Measurements from ENCODE around the gene PTPRQ.

Gene PTPRQ

GRCh38 chr12:80576641-80577418 lies 132.8 kb downstream of the PTPRQ start:
- FAIRE-seq: no peak

- no peak for FAIRE-seq
These were observed 136.2 kb downstream of the PTPRQ start for GRCh38 chr12:80580254-80580653.

GRCh38 chr12:80581783-80582182 lies 137.7 kb downstream of the PTPRQ start:
- no peak for FAIRE-seq

- no peak for FAIRE-seq
These were observed 138.4 kb downstream of the PTPRQ start for GRCh38 chr12:80582431-80582830.

DNA sequence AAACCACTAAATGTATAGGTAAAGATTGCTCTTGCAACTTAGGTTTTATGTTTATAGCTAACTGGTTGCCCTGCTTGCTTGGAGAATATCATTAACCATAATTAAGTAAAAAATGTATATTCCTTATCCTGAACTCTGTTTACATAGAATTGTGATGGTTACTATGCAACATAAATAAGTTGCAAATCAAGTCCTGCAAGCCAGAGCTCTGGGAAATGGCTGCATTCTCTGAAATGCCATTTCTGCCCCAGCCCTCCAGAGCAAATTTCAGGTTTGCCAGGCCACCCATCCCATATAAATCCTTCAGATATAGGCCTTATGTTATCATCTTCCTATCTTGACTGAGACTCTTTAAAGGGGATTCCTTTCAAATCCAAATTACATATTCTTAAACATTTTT lies 145.0 kb downstream of the PTPRQ start:
- no peak for FAIRE-seq

DNA sequence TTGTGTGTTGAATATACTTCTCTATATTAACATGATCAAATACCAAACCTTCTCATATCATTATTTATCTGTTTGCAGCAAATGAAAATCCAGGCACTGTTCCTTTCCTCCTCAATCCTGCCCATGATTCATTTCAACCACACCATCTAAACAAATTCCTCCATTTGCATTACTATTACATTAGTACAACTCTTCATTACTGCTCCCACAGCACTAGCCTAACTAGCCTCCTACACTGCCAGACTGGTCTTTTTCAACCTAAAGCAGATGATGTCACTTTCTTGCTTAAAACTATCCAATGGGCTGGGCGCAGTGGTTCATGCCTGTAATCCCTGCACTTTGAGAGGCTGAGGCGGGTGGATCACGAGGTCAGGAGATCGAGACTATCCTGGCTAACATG lies 146.1 kb downstream of the PTPRQ start:
- FAIRE-seq: no peak

DNA sequence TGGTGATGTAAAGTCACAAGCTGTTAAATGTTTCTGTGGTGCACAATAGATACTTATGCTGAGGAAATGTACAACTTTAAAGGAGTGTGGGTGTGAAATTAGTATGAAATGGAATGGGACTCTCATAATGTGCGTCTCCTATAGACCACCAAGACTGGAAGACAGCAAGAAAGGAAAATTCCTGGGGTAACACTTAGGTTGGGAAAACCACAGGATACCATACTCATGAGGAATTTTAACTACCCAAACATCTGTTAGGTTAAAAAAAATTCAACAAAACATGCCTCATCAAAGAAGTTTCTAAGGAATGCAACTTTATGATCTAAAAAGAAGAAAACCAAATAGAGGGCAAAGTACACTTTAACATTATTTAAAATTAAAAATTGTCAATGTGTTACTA lies 149.7 kb downstream of the PTPRQ start:
- FAIRE-seq: no peak

GRCh38 chr12:80596509-80596908 lies 152.5 kb downstream of the PTPRQ start:
- FAIRE-seq: no peak

GRCh38 chr12:80598004-80598606 lies 154.1 kb downstream of the PTPRQ start:
- FAIRE-seq: peak; percentile 19

DNA sequence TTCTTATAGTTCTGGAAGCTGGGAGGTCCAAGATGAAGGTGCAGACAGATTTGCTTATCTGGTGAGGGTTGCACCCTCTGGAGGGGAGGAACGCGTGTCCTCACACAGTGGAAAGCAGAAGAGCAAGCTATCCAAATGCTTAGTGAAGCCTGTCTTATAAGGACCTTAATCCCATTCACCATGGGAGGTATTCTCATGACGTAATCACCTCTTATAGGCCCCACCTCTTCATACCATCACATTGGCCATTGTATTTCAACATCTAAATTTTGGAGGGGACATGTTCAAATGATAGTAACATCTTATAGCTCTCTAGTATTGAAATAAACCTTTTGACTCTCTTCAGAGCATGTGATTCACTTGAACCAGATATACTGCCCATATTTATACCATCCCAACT lies 158.4 kb downstream of the PTPRQ start:
- FAIRE-seq: no peak

GRCh38 chr12:80607361-80608135 lies 163.5 kb downstream of the PTPRQ start:
- no peak for FAIRE-seq

- no peak for FAIRE-seq
These were observed 173.7 kb downstream of the PTPRQ start for GRCh38 chr12:80617733-80618132.

- no peak for FAIRE-seq
These were observed 176.2 kb downstream of the PTPRQ start for GRCh38 chr12:80620281-80620680.

GRCh38 chr12:80622271-80622670 lies 178.2 kb downstream of the PTPRQ start:
- no peak for FAIRE-seq

DNA sequence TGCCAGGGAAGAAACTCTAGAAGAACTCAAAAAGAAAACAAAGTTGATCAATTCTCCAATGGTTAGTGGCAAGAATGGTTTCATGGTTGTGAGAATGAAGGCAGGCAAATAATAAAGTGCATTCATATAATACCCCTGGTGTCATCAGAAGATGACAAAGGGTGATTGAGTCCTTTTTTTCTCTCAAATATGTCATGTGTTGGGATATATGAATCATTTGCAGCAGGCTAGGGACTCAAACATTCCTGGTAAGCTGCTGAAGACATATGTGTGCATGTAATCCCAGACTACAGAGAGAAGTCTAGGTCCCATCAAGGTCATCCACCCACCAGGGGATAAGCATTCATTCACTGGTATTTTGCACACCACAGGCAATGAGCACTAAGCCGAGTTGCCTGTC lies 181.0 kb downstream of the PTPRQ start:
- no peak for FAIRE-seq

GRCh38 chr12:80625901-80626300 lies 181.9 kb downstream of the PTPRQ start:
- no peak for FAIRE-seq

DNA sequence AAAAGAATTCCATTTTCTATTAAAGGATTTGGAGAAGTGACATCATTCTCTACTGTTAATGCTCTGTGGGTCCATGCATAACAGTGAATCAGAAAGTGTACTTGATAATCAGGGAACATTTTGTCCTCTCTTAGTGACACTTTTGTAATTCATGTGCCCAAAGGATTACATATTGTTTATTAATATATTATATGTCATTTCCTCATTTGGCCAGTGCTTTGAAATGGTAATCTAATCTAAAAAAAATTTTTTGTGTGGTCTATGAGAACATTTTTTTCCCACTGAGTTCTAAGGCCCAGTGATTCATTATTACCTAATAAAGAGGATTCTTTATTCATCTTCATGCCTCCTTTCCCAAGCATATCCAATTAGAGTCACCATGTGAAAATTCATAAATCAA lies 183.7 kb downstream of the PTPRQ start:
- no peak for FAIRE-seq

DNA sequence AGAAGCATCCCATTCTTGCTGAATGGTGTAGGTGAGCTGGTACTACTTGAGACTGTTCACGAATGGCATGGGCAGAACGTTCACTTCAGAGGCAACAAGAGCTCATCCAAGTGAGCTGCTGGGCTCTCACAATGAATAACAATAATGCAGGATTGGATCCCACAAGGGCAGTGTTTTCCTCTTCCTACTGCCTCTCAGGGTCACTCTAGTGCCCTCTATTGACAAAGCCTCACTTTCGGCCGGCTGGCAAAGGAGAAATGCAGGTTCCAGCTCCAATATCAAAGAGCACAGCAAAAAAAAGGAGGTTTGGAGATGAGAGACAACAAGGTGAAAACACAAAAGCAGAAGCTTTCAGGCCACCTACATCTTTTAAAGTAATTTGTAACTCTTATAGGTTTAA lies 188.8 kb downstream of the PTPRQ start:
- no peak for FAIRE-seq

DNA sequence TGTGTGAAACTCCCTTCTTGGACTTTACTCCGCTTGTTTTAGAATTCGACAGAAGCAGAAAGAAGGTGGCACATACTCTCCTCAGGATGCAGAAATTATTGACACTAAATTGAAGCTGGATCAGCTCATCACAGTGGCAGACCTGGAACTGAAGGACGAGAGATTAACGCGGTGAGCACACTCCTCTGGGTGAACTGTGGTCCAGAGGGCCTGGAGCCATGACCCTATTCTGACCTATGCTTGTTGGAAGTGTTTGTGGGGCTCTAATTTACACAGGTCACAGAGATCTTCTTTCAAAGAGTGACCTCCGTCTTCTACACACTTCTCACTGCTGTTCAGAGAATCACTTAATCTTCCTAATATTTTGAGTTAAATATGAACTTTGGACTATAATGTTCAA lies 190.9 kb downstream of the PTPRQ start:
- FAIRE-seq: no peak

- no peak for FAIRE-seq
These were observed 192.8 kb downstream of the PTPRQ start for GRCh38 chr12:80636832-80637231.

DNA sequence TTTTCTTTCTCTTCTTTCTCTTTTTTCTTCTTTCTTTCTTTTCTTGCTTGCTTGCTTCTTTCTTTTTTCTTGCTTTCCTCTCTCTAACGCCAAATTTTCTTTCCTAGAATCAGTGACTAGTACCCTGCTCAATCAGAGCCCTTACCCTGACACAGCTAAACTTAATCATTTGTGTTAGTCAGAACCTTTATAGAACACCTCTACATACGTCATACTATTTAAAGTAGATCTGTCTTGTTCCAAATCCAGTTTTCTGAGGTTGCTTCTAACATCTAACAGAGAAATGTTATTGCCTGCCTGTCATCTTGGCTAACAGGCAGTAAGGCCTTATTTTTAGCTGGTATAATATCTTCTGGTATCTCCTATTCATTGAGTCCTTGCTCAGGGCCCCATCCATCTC lies 197.9 kb downstream of the PTPRQ start:
- FAIRE-seq: no peak

GRCh38 chr12:80643961-80644360 lies 199.9 kb downstream of the PTPRQ start:
- FAIRE-seq: no peak

GRCh38 chr12:80648881-80649280 lies 204.8 kb downstream of the PTPRQ start:
- no peak for FAIRE-seq

- no peak for FAIRE-seq
These were observed 211.7 kb downstream of the PTPRQ start for GRCh38 chr12:80655751-80656150.
